Measurements from ENCODE around the gene NDUFB7.
"Not testable (repeated sequence)": the region's sequence is repeated elsewhere in the genome, so short reads cannot be mapped to it uniquely, and the experiment has no call there.

Gene NDUFB7

DNA sequence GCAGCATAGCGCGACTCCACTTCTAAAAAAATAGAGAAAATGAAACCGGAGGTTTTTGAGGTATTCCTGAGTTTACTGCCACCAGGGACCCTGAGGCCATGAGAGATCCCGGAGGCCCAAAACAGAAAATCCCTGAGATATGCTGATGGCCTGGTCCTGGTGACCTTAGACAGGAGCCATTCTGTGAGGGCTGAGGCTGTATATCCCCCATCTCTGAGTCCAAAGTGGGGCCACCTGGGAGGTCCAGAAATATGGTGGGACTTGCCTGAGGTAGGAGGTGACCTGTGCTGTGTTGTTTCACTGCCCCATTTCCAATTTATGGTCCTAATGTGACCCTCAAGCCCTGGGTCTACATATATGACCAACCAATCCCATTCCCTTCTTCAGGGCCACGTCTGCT, 12.5 kb upstream of the NDUFB7 start:
- H3K9me3 Mint-ChIP-seq, H3K27me3 Mint-ChIP-seq, CTCF ChIA-PET, H3K4me1 Mint-ChIP-seq, DNase-seq, H3K36me3 Mint-ChIP-seq, H3K27ac Mint-ChIP-seq, H3K4me3 Mint-ChIP-seq: not testable (repeated sequence)

DNA sequence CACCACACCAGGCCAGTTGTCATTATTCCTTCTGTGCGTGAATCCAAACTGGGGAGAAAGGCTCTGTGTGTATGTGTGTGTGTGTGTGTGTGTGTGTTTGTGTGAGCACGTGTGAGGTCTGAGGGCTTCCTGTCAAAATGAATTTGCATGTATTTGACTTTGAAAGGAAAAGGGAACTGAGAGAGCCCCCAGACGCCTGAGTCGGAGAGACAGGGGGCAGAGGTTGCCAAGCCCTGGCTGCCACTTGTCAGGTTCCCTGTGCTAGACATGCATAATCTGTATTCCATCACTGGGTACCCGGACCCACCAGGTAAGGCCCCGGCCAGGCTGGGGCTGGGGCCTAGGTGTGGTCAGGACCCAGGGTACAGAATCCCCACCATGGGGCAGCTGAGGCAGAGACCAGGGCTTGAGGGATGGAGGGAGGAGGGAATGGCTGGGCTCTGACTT, 11.1 kb upstream of the NDUFB7 start, which contains the start of gene CLEC17A:
Gene CLEC17A, plus strand, starts transcription at position 191 of the 447 bp plus-strand sequence. Its CDS starts 77 bp downstream, at position 268.
- H3K4me1 Mint-ChIP-seq, result no peaks in the 10 kb centered on the region
- CTCF ChIA-PET, result interaction anchor here (1.0 kb wide), 1 partner anchor 107 kb away, joined by 3 read pairs; no protein-coding TSS in a partner anchor
- DNase-seq, result no peak
- no peaks in the 10 kb centered on the region for H3K9me3 Mint-ChIP-seq
- no peaks in the 10 kb centered on the region for H3K27me3 Mint-ChIP-seq
- no peak within 1 kb of the TSS for H3K4me3 Mint-ChIP-seq
- no peaks in the 10 kb centered on the region for H3K36me3 Mint-ChIP-seq
- H3K27ac Mint-ChIP-seq, result peak within 1 kb of the TSS; percentile 24

DNA sequence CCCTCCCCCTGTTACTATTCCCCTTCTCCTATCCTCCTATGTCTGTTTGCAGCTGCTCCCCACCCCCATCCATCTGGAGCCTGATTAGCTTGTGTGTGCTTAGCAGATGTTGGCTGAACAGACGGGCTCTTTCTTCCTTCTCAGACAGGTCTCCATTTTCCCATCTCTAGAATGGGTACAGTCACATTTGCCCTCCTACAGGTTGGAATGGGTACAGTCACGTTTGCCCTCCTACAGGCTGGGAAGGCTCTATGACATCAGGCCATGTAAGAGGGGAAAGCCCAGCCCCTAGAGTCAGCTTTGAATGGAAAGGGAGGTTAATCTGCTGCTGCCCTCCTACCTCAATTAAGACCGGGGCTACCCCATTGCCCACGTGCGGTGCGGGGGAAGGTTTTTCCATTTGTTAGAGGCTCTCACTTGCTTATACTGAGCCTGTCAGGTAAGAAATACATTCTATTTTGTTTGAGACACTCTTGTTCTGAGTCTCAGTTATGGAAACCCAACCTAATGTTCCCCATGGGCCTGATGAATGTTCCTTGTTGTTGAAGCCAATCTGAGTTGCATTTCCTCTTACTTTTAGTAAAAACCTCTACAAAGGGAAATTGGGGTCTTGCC, 8.9 kb upstream of the NDUFB7 start:
- Mint-ChIP-seq H3K27me3 (no peaks in the 10 kb centered on the region), H3K9me3 (no peaks in the 10 kb centered on the region), H3K27ac (no peak overlapping the region), H3K4me3 (no peak overlapping the region), H3K4me1 (no peaks in the 10 kb centered on the region), H3K36me3 (no peaks in the 10 kb centered on the region)
- CTCF ChIA-PET, result no interaction called here
- DNase-seq, result no peak

DNA sequence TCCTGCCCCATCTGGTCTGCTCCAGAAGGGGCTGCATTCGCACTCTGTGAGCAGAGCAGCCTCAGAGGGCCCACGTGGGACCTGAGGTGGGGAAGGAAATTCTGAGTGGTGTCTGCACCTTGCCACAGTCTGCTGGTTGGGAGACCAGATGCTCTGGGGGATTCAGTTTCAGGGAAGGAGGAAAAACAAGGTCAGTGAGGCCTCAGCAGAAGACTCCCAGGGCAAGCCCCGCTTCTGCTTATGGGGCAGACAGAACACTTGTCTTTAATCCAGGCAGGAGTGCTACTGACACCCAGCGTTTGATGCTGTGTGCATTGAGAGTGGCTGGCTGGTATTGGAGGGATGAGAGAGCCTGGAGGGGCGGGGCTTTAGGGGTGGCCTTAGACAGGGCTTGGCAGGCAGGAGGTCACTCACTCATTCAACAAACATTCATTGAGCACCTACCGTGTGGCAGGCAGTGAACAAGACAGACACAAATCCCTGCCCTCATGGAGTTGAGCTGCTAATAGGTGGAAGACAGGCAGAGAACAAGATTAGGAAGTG, 6.1 kb upstream of the NDUFB7 start:
- H3K9me3 Mint-ChIP-seq, result no peaks in the 10 kb centered on the region
- peaks cover 10% of the 10 kb centered on the region for H3K4me1 Mint-ChIP-seq
- CTCF ChIA-PET, result no interaction called here
- H3K27me3 Mint-ChIP-seq, result no peaks in the 10 kb centered on the region
- H3K27ac Mint-ChIP-seq, result no peak overlapping the region
- DNase-seq, result no peak
- H3K4me3 Mint-ChIP-seq, result no peak overlapping the region
- H3K36me3 Mint-ChIP-seq, result no peaks in the 10 kb centered on the region

DNA sequence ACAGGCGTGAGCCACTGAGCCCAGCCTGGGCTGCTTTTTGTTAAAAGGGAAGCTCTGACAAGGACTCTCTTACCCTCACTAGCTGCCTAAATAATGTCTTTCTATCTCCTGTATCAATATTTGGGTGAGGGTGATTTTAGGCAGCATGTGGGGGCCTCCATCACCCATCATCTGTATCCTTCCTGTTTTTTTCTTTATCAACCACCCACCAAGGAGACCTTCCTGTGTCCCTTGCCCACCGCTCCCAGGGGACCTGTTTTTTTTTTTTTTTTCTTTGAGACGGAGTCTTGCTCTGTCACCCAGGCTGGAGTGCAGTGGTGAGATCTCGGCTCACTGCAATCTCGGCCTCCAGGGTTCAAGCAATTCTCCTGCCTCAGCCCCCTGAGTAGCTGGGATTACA, 5.4 kb upstream of the NDUFB7 start:
- Mint-ChIP-seq H3K27ac (no peak overlapping the region), H3K4me1 (peaks cover 10% of the 10 kb centered on the region), H3K9me3 (no peaks in the 10 kb centered on the region), H3K4me3 (no peak overlapping the region), H3K36me3 (no peaks in the 10 kb centered on the region), H3K27me3 (no peaks in the 10 kb centered on the region)
- no peak for DNase-seq
- CTCF ChIA-PET, result interaction anchor here (7.2 kb wide), 1 partner anchor 110 kb away, joined by 170 read pairs; the partner anchor contains the start of gene ZNF333

DNA sequence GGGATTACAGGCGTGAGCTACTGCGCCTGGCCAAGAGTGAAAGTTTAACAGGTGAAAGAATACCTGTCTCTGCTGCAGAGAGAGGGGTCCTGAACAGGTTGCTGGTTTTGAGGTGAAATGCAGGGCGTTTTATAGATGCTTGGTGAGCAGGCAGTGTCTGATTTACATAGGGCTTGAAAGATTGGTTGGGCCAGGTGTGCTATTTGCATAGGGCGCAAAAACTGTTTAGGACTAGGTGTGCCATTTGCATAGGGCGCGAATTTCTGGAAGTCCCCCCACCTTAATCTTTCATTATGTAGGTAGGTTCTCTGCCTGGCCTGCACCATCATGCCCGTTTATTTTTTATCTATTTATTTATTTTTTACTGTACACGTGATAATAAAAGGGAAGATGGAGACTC, 4.5 kb upstream of the NDUFB7 start:
- H3K27ac Mint-ChIP-seq, result no peak overlapping the region
- peaks cover 4% of the 10 kb centered on the region for H3K27me3 Mint-ChIP-seq
- CTCF ChIA-PET, result interaction anchor here (7.2 kb wide), 1 partner anchor 111 kb away, joined by 170 read pairs; the partner anchor contains the start of gene ZNF333
- peaks cover 17% of the 10 kb centered on the region for H3K4me1 Mint-ChIP-seq
- H3K9me3 Mint-ChIP-seq, result no peaks in the 10 kb centered on the region
- DNase-seq, result no peak
- H3K4me3 Mint-ChIP-seq, result no peak overlapping the region
- H3K36me3 Mint-ChIP-seq, result peaks cover 2% of the 10 kb centered on the region

DNA sequence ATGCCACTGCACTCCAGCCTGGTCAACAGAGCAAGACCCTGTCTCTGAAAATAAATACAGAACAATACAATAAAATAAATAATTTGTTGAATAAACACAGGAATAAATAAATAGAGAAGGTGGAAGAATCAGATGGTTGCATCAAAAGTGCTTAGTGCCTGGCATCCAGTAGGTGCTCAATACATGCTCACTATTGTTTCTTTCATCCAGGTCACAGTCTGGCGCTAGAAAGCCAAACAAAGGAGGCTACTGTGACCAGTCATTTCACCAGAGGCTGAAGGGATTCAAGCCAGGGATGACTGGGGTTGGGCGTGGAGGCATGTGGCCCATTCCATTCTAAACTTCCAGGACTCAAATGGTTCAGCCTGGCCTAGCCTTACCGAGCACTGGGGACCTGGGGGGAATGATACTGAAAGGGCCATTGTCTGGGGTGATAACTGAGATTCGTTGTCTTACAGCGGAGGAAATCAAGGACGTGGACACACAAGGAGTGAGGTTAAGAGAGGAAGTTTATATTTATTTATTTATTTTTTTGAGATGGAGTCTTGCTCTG, 3.6 kb upstream of the NDUFB7 start:
- no peak for DNase-seq
- Mint-ChIP-seq H3K9me3 (no peaks in the 10 kb centered on the region), H3K27ac (no peak overlapping the region), H3K4me1 (peaks cover 25% of the 10 kb centered on the region), H3K4me3 (no peak overlapping the region), H3K36me3 (peaks cover 2% of the 10 kb centered on the region), H3K27me3 (peaks cover 4% of the 10 kb centered on the region)
- CTCF ChIA-PET, result interaction anchor here (2.5 to 7.2 kb wide), 2 partner anchors 19 to 112 kb away, joined by 10 to 170 read pairs; partner anchors contain the start of gene ZNF333

DNA sequence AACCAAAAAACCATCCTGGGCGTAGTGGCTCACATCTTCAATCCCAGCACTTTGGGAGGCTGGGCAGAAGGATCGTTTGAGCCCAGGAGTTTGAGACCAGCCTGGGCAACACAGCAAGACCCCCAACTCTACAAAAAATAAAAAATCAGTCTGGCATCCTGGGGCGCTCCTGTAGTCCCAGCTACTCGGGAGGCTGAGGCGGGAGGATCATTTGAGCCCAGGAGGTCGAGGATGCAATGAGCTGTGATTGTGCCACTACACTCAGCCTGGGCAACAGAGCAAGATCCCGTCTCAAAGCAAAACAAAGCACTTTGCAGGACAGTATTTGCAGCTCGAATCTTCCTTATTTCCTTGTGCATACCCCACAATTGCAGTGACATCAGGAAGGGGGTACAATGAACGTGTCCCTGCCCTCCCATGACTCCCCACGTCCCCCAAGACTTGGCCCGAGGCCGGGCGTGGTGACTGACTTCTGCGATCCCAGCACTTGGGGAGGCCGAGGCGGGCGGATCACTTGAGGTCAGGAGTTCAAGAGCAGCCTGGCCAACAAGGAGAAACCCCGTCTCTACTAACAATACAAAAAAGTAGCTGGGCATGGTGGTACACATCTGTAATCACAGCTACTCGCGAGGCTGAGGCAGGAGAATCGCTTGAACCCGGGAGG, 870 bp downstream of the NDUFB7 start:
- no peak for DNase-seq
- Mint-ChIP-seq H3K27me3 (peaks cover 4% of the 10 kb centered on the region), H3K36me3 (peaks cover 12% of the 10 kb centered on the region), H3K27ac (peak overlapping the region; percentile 49), H3K4me1 (peaks cover 54% of the 10 kb centered on the region), H3K9me3 (no peaks in the 10 kb centered on the region), H3K4me3 (peak overlapping the region; percentile 96)
- CTCF ChIA-PET, result interaction anchor here (0.9 to 7.2 kb wide), 4 partner anchors 14 to 116 kb away, joined by 3 to 170 read pairs (median 6); partner anchors contain the start of gene ZNF333

DNA sequence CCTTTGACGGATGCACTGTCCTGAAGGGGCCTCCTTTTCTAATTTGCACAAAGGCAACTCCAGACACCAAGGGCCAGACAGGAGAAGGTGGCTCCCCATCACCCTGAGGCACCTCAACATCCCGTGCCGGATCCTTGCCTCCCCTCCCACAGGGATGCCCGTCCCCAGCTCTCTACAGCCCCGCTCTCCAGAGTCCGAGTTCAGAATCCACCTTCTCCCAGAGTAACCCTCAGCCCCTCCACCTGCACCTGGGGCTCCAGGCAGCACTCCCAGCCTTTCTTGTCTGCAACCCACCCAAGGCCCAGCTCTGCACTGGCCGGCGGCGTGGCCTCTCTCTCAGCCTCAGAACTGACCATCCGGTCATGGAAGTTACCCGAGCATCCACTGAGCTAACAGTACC, 4.8 kb downstream of the NDUFB7 start:
- peaks cover 3% of the 10 kb centered on the region for H3K27me3 Mint-ChIP-seq
- H3K9me3 Mint-ChIP-seq, result no peaks in the 10 kb centered on the region
- DNase-seq, result no peak
- H3K27ac Mint-ChIP-seq, result peak overlapping the region; percentile 24
- CTCF ChIA-PET, result interaction anchor here (3.0 kb wide), 1 partner anchor 11 kb away, joined by 12 read pairs; no protein-coding TSS in a partner anchor
- H3K4me3 Mint-ChIP-seq, result no peak overlapping the region
- peaks cover 51% of the 10 kb centered on the region for H3K4me1 Mint-ChIP-seq
- peaks cover 23% of the 10 kb centered on the region for H3K36me3 Mint-ChIP-seq

DNA sequence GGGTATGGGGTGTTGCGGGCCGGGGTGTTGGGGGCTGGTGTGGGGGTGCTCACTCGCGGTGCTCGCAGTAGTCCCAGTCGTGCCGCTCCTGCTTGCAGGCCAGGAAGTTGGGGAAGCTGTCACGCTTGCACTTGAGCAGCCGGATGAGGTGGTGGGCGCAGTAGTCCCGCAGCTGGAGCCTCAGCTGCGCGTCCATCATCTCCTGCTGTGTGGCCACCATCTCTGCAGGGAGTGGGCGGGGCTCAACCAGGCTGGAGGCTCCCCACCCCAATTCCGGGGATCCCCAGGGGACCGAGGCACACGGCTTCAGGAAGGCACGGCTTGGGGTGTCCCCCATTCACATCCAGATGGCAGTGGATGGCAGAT, 5.2 kb downstream of the NDUFB7 start:
- Mint-ChIP-seq H3K27ac (no peak overlapping the region), H3K36me3 (peaks cover 23% of the 10 kb centered on the region)
- CTCF ChIA-PET, result interaction anchor here (3.0 kb wide), 1 partner anchor 10 kb away, joined by 12 read pairs; no protein-coding TSS in a partner anchor

DNA sequence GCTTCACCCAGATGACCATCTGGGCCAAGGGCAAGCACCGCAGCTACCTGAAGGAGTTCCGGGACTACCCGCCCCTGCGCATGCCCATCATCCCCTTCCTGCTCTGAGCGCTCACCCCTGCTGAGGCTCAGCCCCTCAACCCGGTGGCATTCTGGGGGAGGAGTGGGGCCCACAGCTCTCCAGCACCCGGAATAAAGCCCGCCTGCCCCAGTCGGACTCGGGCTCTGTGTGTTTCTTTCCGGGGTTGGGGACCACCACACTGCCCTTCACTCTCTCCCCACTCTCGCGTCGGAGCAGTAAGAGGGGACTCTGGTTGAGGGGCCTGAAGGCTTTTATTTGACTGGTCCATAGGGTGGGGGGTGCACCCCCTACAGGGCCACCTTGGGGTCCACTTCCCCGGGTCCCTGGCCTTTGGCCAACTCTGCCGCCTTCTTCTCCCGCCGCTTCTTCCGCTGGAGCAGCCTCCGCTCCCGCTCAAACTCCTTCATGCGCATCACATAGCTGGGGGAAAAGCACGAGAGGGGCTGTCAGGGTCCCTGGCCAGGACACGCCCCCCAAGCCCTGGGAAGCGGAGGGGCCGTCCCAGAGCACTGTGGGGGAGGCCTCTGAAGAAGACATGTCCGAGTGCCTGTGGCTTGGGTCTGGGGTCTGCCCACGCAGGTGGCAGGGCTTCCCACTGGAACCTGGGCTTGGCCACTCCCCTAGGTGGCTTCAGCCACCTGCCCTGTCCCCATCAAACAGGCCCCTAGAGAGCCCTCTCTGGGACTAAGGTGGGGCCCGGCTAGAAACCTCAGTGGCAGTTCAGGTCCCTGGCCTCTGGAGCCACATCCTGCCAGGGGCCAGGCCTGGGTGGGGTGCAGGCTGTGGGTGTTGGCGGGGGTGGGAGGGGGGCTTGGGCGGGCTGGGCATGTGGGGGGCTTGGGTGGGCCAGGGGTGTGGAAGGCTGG, 5.8 kb downstream of the NDUFB7 start:
- no peak overlapping the region for H3K27ac Mint-ChIP-seq
- no peaks in the 10 kb centered on the region for H3K27me3 Mint-ChIP-seq
- peaks cover 21% of the 10 kb centered on the region for H3K36me3 Mint-ChIP-seq
- H3K4me3 Mint-ChIP-seq, result no peak overlapping the region
- H3K4me1 Mint-ChIP-seq, result peaks cover 42% of the 10 kb centered on the region
- DNase-seq, result no peak
- no peaks in the 10 kb centered on the region for H3K9me3 Mint-ChIP-seq
- CTCF ChIA-PET, result interaction anchor here (1.4 kb wide), 1 partner anchor 9 kb away, joined by 3 read pairs; no protein-coding TSS in a partner anchor

More for the DNA sequence above, 5.2 kb downstream of the NDUFB7 start:
- H3K4me3 Mint-ChIP-seq, result no peak overlapping the region
- H3K9me3 Mint-ChIP-seq, result no peaks in the 10 kb centered on the region
- peaks cover 47% of the 10 kb centered on the region for H3K4me1 Mint-ChIP-seq
- no peak for DNase-seq
- H3K27me3 Mint-ChIP-seq, result no peaks in the 10 kb centered on the region

DNA sequence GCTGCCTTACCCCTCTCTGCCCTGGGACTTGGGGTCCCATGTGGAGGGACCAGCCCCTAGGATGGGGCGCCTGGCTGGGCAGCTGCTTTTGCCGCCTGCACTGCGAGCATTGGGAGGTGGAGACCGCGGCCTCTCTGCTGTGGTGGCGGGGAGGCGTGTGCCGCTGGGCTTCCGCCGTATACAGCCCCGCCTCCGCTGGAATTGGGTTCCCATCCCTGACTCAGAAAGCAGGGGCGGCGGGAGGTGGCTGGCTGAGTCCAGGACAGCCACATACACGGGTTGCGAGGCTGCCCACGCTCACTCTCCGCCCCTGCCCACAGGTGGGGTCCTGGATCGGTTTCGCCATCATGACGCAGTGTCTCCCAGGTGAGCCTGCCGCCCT, 6.6 kb downstream of the NDUFB7 start:
- DNase-seq, result no peak
- no peaks in the 10 kb centered on the region for H3K9me3 Mint-ChIP-seq
- H3K27me3 Mint-ChIP-seq, result no peaks in the 10 kb centered on the region
- no peak overlapping the region for H3K4me3 Mint-ChIP-seq
- CTCF ChIA-PET, result interaction anchor here (1.4 kb wide), 1 partner anchor 8 kb away, joined by 3 read pairs; no protein-coding TSS in a partner anchor
- peaks cover 35% of the 10 kb centered on the region for H3K4me1 Mint-ChIP-seq
- no peak overlapping the region for H3K27ac Mint-ChIP-seq
- H3K36me3 Mint-ChIP-seq, result peaks cover 21% of the 10 kb centered on the region

DNA sequence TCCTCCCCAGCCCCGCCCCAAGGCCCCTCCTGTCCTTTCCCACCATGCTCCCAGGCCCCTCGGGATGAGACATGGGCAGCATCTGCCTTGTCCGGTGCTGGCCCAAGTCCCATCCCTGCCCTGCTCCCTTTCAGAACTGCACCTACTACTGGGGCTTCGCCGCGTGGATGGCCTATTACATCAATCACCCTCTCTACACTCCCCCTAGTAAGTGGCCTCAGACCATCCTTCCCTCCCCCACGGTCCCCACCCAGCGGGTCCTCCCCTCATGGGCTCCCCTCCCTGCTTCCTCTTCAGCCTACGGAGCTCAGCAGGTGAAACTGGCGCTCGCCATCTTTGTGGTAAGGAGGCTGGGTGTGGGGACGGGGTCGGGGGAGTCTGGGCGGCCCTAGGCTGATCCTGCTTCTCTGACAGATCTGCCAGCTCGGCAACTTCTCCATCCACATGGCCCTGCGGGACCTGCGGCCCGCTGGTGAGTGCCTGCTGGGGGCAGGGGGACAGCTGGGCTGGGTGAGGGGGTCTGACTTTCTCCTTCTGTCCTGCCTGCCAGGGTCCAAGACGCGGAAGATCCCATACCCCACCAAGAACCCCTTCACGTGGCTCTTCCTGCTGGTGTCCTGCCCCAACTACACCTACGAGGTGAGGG, 7.1 kb downstream of the NDUFB7 start:
- CTCF ChIA-PET, result interaction anchor here (1.4 kb wide), 1 partner anchor 8 kb away, joined by 3 read pairs; no protein-coding TSS in a partner anchor
- not testable (repeated sequence) for H3K4me3 Mint-ChIP-seq, H3K9me3 Mint-ChIP-seq, H3K27ac Mint-ChIP-seq, H3K27me3 Mint-ChIP-seq, DNase-seq
- Mint-ChIP-seq H3K4me1 (peaks cover 34% of the 10 kb centered on the region), H3K36me3 (peaks cover 21% of the 10 kb centered on the region)
